Pulmonary artery endothelial cell (primary cell): ENCODE measurements around the gene CDC42. TPM values are rescaled to one million over a fixed set of nuclear protein-coding genes. Genes with fewer than 3 reads are reported as not detected.

Source experiments
- DNase-seq: peaks from one replicate; pipeline ENCODE4 v3.0.0-alpha.2; 2011; ENCODE audit warnings: low read depth, low spot score
- total RNA-seq: library from RNA; depleted of rRNA; stranded (reverse); fragments of >200 nt; gene quantifications from 2 replicates; pipeline ENCODE4 v1.2.3, GENCODE V29; 2014

CDC42 gene
- total RNA-seq, 1 donor from 2014 or later: 947 TPM

DNA sequence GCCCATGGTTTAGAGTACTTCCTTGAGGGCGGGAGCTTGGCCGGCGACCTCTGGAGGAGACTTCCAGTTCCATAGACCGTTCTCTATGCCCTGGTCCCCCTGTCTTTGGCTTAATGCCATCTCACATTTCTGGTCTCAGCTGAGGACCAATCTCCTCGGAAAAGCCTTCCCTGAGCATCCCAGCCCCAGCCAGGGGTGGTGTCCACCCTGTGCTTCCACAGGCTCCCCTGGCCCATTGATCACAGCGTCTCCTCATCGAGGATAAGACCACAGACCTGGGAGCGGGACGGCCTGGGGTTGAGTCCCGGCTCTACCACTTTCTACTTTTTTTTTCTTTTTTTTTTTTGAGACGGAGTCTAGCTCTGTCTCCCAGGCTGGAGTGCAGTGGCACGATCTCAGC, 75.9 kb downstream of the CDC42 start:
- no peak for DNase-seq

- DNase-seq: no peak
Measured at GRCh38 chr1:22129501-22130117, 77.1 kb downstream of the CDC42 start.

DNA sequence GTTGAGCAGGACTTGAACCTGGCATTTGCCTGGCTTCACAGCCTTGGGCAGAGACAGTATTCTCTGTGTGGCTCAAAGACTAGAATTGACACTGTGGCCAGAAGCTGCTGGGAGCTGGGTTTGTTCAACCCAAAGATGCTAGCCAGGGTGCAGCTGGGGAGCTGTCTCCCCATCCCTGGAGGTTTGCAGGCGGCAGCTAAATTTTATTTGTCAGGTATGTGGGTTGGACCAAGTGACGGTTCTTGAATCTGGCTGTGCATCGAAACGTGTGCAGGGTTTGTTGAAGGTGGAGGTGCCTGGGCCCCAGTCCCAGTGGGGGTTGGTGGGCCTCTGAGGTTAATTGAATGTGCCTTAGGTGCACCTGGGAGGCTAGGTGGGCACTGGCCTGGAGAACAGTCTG, 78.6 kb downstream of the CDC42 start:
- no peak for DNase-seq

GRCh38 chr1:22131875-22132486, 79.5 kb downstream of the CDC42 start:
- DNase-seq: no peak

DNA sequence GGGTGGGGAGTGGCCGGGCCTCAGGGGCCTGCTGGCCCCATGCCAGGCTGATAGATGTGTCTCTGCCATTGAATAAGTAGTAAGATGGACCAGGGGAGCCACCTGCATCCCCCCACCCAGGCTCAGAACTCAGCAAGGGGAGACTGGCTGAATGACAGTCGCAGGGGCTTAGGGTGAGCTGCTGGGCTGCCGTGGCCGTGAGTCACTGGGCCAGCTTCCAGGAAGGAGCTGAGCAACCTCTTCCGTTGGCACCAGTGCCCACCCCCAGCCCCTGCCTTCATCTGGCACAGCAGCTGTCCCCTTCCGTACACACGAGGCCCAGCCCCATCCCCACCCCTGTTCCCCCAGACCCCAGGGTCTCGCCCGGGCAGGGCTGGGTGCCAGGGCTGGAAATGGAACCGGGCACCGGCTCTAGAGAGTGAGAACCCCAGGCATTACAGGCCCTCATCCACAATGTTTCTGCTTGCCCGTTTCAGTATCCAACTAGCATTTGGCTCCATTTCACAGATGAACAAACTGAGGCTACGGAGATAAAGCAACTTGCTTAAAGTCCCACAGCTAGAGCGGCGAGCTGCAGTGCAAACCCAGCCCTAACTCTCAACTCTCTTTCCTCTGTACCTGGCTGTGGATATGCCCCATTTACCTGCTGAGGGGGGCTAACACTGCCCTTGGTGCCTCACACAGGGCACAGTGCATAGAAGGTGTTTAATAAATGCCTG, 80.2 kb downstream of the CDC42 start:
- DNase-seq: peak; percentile 47

DNA sequence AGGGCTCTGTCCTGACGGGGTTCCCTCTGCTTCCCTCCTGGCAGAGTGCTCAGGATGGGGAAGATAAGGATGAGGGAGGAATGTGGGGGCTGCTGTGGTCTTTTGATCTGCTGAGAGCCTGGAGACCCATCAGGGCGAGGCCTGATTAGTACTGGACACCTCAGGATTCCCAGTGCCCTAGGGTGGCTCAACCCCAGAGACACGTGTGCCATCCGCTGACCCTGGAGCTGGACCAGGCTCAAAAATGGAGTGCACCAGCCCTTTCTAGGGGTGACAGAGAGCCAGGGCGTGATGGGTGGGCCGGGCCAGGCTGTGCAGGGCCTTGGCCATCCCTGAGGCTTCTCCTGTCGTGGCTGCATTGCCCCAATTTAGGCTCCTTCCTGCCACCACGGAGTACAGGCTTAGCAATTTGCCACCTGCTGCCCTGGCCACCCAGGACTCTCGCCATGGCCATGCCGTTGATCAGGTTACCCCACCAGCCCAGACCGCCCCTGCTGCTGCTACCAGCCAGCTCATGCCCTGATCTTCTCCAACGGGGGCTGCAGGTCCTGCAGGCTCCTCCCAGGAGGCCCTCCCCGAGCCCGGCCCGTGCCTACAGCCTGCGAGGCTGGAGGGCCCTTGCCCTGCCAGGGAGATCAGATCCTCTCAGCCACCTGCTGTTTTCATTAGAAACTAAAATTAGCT, 80.9 kb downstream of the CDC42 start:
- DNase-seq: no peak

- no peak for DNase-seq
Measured at GRCh38 chr1:22133931-22134324, 81.4 kb downstream of the CDC42 start.

GRCh38 chr1:22137004-22137720, 84.7 kb downstream of the CDC42 start:
- DNase-seq: no peak

GRCh38 chr1:22139066-22139594, 86.6 kb downstream of the CDC42 start:
- no peak for DNase-seq

DNA sequence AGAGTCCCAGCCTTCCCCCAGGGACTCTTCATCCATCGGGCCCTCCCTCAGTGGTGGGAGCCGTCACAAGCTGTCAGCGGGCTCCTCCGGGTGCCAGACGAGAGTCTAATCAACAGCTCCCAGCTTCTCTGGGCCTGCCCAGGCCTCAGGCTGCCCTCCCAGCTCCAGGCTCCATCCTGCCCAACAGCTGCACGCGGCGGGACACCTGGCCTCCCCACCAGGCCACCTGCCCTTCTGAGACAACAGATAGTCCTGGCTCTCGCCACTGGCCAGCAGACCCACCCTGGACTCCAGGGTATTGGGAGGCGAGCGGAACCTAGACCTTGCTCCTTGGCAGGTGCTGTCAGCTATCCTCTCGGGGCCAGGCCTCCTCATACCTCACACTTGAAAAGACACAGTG, 87.3 kb downstream of the CDC42 start:
- DNase-seq: no peak

Other genes starting within 250 kb of the CDC42 start
- gene LDLRAD2, start 240.4 kb upstream of the CDC42 start, total RNA-seq: not detected in 2 replicates
- gene HSPG2, start 115.4 kb upstream of the CDC42 start, total RNA-seq: 841 and 1,405 TPM in 2 replicates
- gene CELA3B, start 75.7 kb upstream of the CDC42 start, total RNA-seq: 0.07 and 0.26 TPM in 2 replicates
- gene CELA3A, start 51.1 kb upstream of the CDC42 start, total RNA-seq: not detected in 2 replicates
- 0.04 and 0.13 TPM in 2 replicates for gene WNT4, start 90.4 kb downstream of the CDC42 start, total RNA-seq